MCF 10A (cell line): ENCODE data around the gene FREM1. TPM values are rescaled to one million over a fixed set of nuclear protein-coding genes. Genes with fewer than 3 reads are reported as not detected.

ENCODE experiments used
- Bru-seq: library from RNA; stranded (reverse); fragments of 400-500 nt; gene quantifications from one replicate; lab custom pipeline; 2021; lab: Mats Ljungman, UMichigan
- BruChase-seq, 2 experiments: library from RNA; stranded (reverse); fragments of 400-500 nt; gene quantifications; one replicate each; lab custom pipeline; 2021; lab: Mats Ljungman, UMichigan
- BruUV-seq: library from RNA; stranded (reverse); fragments of 400-500 nt; replicated peaks from 2 replicates; lab custom pipeline; 2021; lab: Mats Ljungman, UMichigan
- CTCF ChIA-PET: fragments of 300-600 bp; sonication (Branson Sonifier 250); formaldehyde crosslinking; extraction: SDS; loops from one replicate; lab custom pipeline; 2021; ENCODE audit warnings: antibody characterized with exemption, inconsistent platforms; lab: Yijun Ruan, JAX
- POLR2A ChIA-PET: fragments of 300-600, 350-650 bp; sonication (Branson Sonifier 250); formaldehyde crosslinking; extraction: SDS; loops from one replicate; lab custom pipeline; 2020; ENCODE audit warnings: antibody characterized with exemption, inconsistent platforms; lab: Yijun Ruan, JAX
- DNase-seq: peaks from one replicate; pipeline ENCODE4 v3.0.0-alpha.2; 2018; ENCODE audit not compliant: unreplicated experiment
- H3K27ac Mint-ChIP-seq: one replicate; pipeline ENCODE4 v1.8.0; 2022; ENCODE audit warnings: mild to moderate bottlenecking, low read depth, mixed read lengths; ENCODE audit not compliant: unreplicated experiment
- H3K27me3 Mint-ChIP-seq: one replicate; pipeline ENCODE4 v1.8.0; 2022; ENCODE audit warnings: mixed read lengths; ENCODE audit not compliant: insufficient read depth, unreplicated experiment
- H3K36me3 Mint-ChIP-seq: one replicate; pipeline ENCODE4 v1.8.0; 2022; ENCODE audit warnings: mild to moderate bottlenecking, moderate library complexity, mixed read lengths; ENCODE audit not compliant: insufficient read depth, unreplicated experiment
- H3K4me1 Mint-ChIP-seq: one replicate; pipeline ENCODE4 v1.8.0; 2022; ENCODE audit warnings: mixed read lengths; ENCODE audit not compliant: insufficient read depth, unreplicated experiment
- H3K4me3 Mint-ChIP-seq: one replicate; pipeline ENCODE4 v1.8.0; 2022; ENCODE audit warnings: mild to moderate bottlenecking, moderate library complexity, mixed read lengths; ENCODE audit not compliant: unreplicated experiment
- H3K9me3 Mint-ChIP-seq: one replicate; pipeline ENCODE4 v1.8.0; 2022; ENCODE audit warnings: mixed read lengths; ENCODE audit not compliant: unreplicated experiment
- intact Hi-C: fragments of 100-400 bp; cut with micrococcal nuclease; formaldehyde crosslinking; loops from 2 replicates; pipeline ENCODE4 v1.14.1; 2022
- long read RNA-seq: library from polyadenylated mRNA; stranded (forward); transcript quantifications from one replicate; pipeline ENCODE4 v2.0.0, GENCODE V29; 2022
- total RNA-seq: library from RNA; stranded (reverse); gene quantifications from 2 replicates; pipeline ENCODE4 v1.2.3, GENCODE V29; 2022
- TF ChIP-seq, protein P1 (sequence below): fragments of 200-600 bp; IDR thresholded peaks from one replicate; pipeline ENCODE4 v1.8.0; 2022; ENCODE audit warnings: antibody characterized with exemption, mild to moderate bottlenecking; ENCODE audit not compliant: unreplicated experiment

FREM1 gene, protein sequence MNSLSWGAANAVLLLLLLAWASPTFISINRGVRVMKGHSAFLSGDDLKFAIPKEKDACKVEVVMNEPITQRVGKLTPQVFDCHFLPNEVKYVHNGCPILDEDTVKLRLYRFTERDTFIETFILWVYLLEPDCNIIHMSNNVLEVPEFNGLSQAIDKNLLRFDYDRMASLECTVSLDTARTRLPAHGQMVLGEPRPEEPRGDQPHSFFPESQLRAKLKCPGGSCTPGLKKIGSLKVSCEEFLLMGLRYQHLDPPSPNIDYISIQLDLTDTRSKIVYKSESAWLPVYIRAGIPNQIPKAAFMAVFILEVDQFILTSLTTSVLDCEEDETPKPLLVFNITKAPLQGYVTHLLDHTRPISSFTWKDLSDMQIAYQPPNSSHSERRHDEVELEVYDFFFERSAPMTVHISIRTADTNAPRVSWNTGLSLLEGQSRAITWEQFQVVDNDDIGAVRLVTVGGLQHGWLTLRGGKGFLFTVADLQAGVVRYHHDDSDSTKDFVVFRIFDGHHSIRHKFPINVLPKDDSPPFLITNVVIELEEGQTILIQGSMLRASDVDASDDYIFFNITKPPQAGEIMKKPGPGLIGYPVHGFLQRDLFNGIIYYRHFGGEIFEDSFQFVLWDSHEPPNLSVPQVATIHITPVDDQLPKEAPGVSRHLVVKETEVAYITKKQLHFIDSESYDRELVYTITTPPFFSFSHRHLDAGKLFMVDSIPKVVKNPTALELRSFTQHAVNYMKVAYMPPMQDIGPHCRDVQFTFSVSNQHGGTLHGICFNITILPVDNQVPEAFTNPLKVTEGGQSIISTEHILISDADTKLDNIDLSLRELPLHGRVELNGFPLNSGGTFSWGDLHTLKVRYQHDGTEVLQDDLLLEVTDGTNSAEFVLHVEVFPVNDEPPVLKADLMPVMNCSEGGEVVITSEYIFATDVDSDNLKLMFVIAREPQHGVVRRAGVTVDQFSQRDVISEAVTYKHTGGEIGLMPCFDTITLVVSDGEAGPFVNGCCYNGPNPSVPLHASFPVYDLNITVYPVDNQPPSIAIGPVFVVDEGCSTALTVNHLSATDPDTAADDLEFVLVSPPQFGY (N-terminal part only)
- total RNA-seq (not detected in 2 replicates), Bru-seq, nascent RNA (not detected), BruChase-seq, experiment 1, labeled RNA remaining after a 6-hour chase (percentile 3 among the genes with signal in this experiment), BruChase-seq, experiment 2, labeled RNA remaining after a 2-hour chase (percentile 2 among the genes with signal in this experiment)
- long read RNA-seq: 0 reads

DNA sequence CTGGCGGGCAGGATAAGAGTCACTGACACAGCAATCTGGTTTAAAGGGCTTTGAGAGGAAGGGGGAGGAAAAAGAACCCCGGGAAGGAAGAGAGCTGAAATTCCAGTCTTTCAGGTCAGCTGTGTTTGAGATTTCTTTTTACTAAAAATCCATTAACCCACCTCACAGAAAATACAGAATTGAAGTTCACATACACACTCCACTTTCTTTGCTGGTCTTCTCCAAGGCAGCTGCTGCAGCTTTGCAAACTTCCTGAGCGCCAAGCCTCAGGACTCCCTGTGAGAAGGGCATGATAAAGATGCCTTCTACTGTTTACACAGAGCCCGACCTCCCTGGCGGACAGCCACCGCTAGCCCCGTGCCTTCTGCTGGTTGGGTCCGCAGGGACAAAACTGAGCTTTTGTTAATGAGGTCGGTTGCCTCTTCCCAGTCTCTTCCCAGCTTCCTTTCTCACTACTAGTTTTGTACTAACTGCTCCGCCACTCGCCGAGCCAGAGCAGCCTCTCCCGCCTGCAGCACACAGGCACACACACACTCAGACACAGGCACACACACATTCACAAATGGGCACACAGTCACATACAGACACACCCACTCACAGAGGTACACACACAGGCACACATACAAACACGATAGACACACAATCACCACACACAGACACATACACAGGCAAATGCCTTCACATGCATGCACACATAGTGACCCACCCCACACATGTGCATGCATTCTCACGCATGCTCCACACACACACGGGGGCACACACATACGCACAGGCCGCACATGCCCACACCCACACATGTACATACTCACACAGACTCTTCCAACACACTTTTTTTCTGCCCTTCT lies at the start of gene FREM1:
FREM1 (minus strand) TSS at position 468 of the 845 bp plus-strand sequence. CDS start 41,451 bp downstream, outside the sequence.
- no peaks in the 10 kb centered on the region for H3K9me3 Mint-ChIP-seq

DNA sequence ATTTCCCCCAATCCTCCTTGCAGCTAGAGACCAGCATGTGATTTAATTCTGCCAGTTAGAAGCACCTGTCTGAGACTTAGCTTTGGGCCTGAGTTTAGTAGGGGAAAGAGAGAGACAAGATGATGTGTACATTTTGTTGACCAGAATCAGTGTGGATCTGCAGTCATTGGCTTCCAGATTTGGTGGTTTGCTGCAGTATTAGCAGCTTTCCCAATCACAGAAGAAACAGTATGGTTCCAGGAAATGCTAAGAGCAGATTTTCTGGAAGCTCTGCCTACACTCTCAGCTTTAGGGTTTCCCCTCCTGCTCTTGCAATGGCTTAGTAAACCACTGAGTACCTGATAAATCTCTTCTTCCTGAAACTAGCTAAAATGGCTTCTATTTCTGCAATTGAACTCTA lies 48.8 kb upstream of the FREM1 start:
- H3K4me1 Mint-ChIP-seq: peaks cover 11% of the 10 kb centered on the region
- intact Hi-C loops: no loop called here
- BruUV-seq: no TSS peak
- DNase-seq: no peak
- no peaks in the 10 kb centered on the region for H3K36me3 Mint-ChIP-seq
- H3K4me3 Mint-ChIP-seq: no peak overlapping the region
- H3K27me3 Mint-ChIP-seq: peaks cover 24% of the 10 kb centered on the region
- ChIA-PET POLR2A (no interaction called here), CTCF (interaction anchor here (1.0 kb wide), 1 partner anchor 69 kb away, joined by 3 read pairs; no protein-coding TSS in a partner anchor)
- H3K27ac Mint-ChIP-seq: no peak overlapping the region
- H3K9me3 Mint-ChIP-seq: no peaks in the 10 kb centered on the region
- TF ChIP-seq, protein P1, sequence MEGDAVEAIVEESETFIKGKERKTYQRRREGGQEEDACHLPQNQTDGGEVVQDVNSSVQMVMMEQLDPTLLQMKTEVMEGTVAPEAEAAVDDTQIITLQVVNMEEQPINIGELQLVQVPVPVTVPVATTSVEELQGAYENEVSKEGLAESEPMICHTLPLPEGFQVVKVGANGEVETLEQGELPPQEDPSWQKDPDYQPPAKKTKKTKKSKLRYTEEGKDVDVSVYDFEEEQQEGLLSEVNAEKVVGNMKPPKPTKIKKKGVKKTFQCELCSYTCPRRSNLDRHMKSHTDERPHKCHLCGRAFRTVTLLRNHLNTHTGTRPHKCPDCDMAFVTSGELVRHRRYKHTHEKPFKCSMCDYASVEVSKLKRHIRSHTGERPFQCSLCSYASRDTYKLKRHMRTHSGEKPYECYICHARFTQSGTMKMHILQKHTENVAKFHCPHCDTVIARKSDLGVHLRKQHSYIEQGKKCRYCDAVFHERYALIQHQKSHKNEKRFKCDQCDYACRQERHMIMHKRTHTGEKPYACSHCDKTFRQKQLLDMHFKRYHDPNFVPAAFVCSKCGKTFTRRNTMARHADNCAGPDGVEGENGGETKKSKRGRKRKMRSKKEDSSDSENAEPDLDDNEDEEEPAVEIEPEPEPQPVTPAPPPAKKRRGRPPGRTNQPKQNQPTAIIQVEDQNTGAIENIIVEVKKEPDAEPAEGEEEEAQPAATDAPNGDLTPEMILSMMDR: no peak

More for the DNA sequence above, at the start of gene FREM1:
- no peaks in the 10 kb centered on the region for H3K4me1 Mint-ChIP-seq
- DNase-seq: no peak
- ChIA-PET POLR2A (no interaction called here), CTCF (no interaction called here)
- no peaks in the 10 kb centered on the region for H3K36me3 Mint-ChIP-seq
- intact Hi-C loops: no loop called here
- no TSS peak for BruUV-seq
- H3K27ac Mint-ChIP-seq: no peak within 1 kb of the TSS
- TF ChIP-seq, protein P1: no peak
- H3K27me3 Mint-ChIP-seq: peaks cover 14% of the 10 kb centered on the region
- no peak within 1 kb of the TSS for H3K4me3 Mint-ChIP-seq

DNA sequence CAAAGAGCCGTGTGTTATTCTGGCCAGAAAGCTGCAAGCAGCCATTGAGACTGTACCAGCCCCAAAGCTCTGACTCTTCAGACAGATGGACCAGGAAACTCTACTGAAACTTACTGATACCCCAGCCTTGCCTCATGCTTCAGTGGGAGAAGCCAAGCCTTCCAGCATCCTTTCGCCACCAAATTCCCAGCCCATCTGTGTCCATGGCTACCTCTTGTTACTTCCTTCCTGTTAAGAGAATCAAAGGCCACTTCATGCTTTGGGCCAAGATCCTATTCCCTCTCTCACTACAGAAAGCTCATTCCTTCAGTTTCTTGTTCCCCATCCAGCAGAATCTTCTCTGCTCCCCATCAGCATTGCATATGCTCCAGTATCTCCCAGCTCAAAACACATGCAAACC lies 46.9 kb upstream of the FREM1 start:
- intact Hi-C loops: no loop called here
- ChIA-PET CTCF (no interaction called here), POLR2A (interaction anchor here (1.6 kb wide), 1 partner anchor 12 kb away, joined by 4 read pairs; no protein-coding TSS in a partner anchor)
- Mint-ChIP-seq H3K4me1 (peaks cover 7% of the 10 kb centered on the region), H3K36me3 (no peaks in the 10 kb centered on the region), H3K4me3 (no peak overlapping the region), H3K9me3 (no peaks in the 10 kb centered on the region), H3K27me3 (peaks cover 42% of the 10 kb centered on the region), H3K27ac (no peak overlapping the region)
- no peak for DNase-seq
- TF ChIP-seq, protein P1: no peak
- BruUV-seq: no TSS peak
